Measurements from ENCODE around the gene SNRNP70. TPM values are rescaled to one million over a fixed set of nuclear protein-coding genes. Genes with fewer than 3 reads are reported as not detected.
"Not testable (repeated sequence)": the region's sequence is repeated elsewhere in the genome, so short reads cannot be mapped to it uniquely, and the experiment has no call there.

The SNRNP70 gene
- total and polyA plus RNA-seq, 2 of the 13 experiments (the other 11 are each of a cell fraction or from before 2014, with no cell fraction given), result 150 to 210 TPM

GRCh38 chr19:49036815-49037214 is 48.4 kb upstream of the SNRNP70 start, which contains the start of gene CGB1:
TSS of gene CGB1 (minus strand) at chr19:49036895. CDS start at chr19:49036711, 184 bp downstream.
- H2AFZ ChIP-seq (ENCODE audit: low read length); H3K27ac ChIP-seq (ENCODE audit: extremely low read length, insufficient read depth, low read length); CTCF ChIA-PET (ENCODE audit: low intra/inter-chr PET ratio, low total read pairs); H3K36me3 ChIP-seq (replicated peaks in 1 of 2; ENCODE audit: control insufficient read depth in 1 of 2, insufficient read depth in 2 of 2, low read length in 2 of 2); H3K9ac ChIP-seq (ENCODE audit: insufficient read depth, low read depth, low read length); H3K4me1 ChIP-seq (ENCODE audit: insufficient read depth, low read length); H3K79me2 ChIP-seq (ENCODE audit: insufficient read depth, low read length); POLR2A ChIA-PET; H3K4me3 ChIP-seq (replicated peaks in 1 of 3; ENCODE audit: insufficient read depth in 1 of 3, low read depth in 2 of 3, low read length in 3 of 3); H4K20me1 ChIP-seq (ENCODE audit: insufficient read depth, low read length); in situ Hi-C loops (cut with HindIII; ENCODE audit: extremely low pct_ligation_motif_present, low pct_unique_long_range_greater_than_20kb); BruUV-seq (replicated peaks); intact Hi-C loops (cut with micrococcal nuclease; ENCODE audit: unreplicated experiment); H3K27me3 ChIP-seq (ENCODE audit: control insufficient read depth in 1 of 2, insufficient read depth in 2 of 2, low read length in 2 of 2); H3K9me3 ChIP-seq (ENCODE audit: low read length); H3K4me2 ChIP-seq (ENCODE audit: low read depth, low read length); TF ChIP-seq ATF7, CREM (CRISPR knock-in tag; IDR thresholded peaks at IDR 0.05): not testable (repeated sequence)
- ATAC-seq (peak; percentile 74), FAIRE-seq (peak; percentile 74), DNase-seq (ENCODE audit: low spot score) (peak; percentile 72)
- 26% methylated on average over 14 of the region's 18 CpGs for WGBS (ENCODE audit: low lambda C conversion rate)
- TF ChIP-seq HOXA3 (CRISPR knock-in tag; IDR thresholded peaks at IDR 0.05), result 0 out of 2 replicates have a peak, but pooled peaks have one; percentile 31
- peak; percentile 74; the same call in 1 of the 2 replicates for TF ChIP-seq RFXAP (CRISPR knock-in tag; IDR thresholded peaks at IDR 0.05; ENCODE audit: borderline replicate concordance)
- TF ChIP-seq, protein P1, sequence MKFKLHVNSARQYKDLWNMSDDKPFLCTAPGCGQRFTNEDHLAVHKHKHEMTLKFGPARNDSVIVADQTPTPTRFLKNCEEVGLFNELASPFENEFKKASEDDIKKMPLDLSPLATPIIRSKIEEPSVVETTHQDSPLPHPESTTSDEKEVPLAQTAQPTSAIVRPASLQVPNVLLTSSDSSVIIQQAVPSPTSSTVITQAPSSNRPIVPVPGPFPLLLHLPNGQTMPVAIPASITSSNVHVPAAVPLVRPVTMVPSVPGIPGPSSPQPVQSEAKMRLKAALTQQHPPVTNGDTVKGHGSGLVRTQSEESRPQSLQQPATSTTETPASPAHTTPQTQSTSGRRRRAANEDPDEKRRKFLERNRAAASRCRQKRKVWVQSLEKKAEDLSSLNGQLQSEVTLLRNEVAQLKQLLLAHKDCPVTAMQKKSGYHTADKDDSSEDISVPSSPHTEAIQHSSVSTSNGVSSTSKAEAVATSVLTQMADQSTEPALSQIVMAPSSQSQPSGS (CRISPR knock-in tag; IDR thresholded peaks at IDR 0.05), result peak; percentile 47; the same call in 1 of the 2 replicates
- TF ChIP-seq ATF1 (CRISPR knock-in tag; IDR thresholded peaks at IDR 0.05), result peak; percentile 63; the same call in 1 of the 2 replicates
- 0 out of 2 replicates have a peak, but pooled peaks have one; percentile 16 for TF ChIP-seq ZFP91 (CRISPR knock-in tag; IDR thresholded peaks at IDR 0.05; ENCODE audit: borderline replicate concordance)
- TF ChIP-seq ATF7 (IDR thresholded peaks at IDR 0.05), result 0 out of 2 replicates have a peak, but pooled peaks have one; percentile 18
- TF ChIP-seq, protein P2, sequence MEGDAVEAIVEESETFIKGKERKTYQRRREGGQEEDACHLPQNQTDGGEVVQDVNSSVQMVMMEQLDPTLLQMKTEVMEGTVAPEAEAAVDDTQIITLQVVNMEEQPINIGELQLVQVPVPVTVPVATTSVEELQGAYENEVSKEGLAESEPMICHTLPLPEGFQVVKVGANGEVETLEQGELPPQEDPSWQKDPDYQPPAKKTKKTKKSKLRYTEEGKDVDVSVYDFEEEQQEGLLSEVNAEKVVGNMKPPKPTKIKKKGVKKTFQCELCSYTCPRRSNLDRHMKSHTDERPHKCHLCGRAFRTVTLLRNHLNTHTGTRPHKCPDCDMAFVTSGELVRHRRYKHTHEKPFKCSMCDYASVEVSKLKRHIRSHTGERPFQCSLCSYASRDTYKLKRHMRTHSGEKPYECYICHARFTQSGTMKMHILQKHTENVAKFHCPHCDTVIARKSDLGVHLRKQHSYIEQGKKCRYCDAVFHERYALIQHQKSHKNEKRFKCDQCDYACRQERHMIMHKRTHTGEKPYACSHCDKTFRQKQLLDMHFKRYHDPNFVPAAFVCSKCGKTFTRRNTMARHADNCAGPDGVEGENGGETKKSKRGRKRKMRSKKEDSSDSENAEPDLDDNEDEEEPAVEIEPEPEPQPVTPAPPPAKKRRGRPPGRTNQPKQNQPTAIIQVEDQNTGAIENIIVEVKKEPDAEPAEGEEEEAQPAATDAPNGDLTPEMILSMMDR (CRISPR knock-in tag; IDR thresholded peaks at IDR 0.05), result peak; percentile 69
- peak; percentile 17; the same call in 1 of the 2 replicates for TF ChIP-seq STAG1 (CRISPR knock-in tag; IDR thresholded peaks at IDR 0.05)
- peak; percentile 42; the same call in 1 of the 2 replicates for TF ChIP-seq HDAC2 (CRISPR knock-in tag; IDR thresholded peaks at IDR 0.05)
- TF ChIP-seq NFYB (CRISPR knock-in tag; IDR thresholded peaks at IDR 0.05), result peak; percentile 79
- TF ChIP-seq, protein P3, sequence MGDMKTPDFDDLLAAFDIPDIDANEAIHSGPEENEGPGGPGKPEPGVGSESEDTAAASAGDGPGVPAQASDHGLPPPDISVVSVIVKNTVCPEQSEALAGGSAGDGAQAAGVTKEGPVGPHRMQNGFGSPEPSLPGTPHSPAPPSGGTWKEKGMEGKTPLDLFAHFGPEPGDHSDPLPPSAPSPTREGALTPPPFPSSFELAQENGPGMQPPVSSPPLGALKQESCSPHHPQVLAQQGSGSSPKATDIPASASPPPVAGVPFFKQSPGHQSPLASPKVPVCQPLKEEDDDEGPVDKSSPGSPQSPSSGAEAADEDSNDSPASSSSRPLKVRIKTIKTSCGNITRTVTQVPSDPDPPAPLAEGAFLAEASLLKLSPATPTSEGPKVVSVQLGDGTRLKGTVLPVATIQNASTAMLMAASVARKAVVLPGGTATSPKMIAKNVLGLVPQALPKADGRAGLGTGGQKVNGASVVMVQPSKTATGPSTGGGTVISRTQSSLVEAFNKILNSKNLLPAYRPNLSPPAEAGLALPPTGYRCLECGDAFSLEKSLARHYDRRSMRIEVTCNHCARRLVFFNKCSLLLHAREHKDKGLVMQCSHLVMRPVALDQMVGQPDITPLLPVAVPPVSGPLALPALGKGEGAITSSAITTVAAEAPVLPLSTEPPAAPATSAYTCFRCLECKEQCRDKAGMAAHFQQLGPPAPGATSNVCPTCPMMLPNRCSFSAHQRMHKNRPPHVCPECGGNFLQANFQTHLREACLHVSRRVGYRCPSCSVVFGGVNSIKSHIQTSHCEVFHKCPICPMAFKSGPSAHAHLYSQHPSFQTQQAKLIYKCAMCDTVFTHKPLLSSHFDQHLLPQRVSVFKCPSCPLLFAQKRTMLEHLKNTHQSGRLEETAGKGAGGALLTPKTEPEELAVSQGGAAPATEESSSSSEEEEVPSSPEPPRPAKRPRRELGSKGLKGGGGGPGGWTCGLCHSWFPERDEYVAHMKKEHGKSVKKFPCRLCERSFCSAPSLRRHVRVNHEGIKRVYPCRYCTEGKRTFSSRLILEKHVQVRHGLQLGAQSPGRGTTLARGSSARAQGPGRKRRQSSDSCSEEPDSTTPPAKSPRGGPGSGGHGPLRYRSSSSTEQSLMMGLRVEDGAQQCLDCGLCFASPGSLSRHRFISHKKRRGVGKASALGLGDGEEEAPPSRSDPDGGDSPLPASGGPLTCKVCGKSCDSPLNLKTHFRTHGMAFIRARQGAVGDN (CRISPR knock-in tag; IDR thresholded peaks at IDR 0.05), result 0 out of 2 replicates have a peak, but pooled peaks have one; percentile 19
- peak; percentile 85 for TF ChIP-seq NFYC (CRISPR knock-in tag; IDR thresholded peaks at IDR 0.05)
- TF ChIP-seq DR1 (CRISPR knock-in tag; IDR thresholded peaks at IDR 0.05), result 0 out of 2 replicates have a peak, but pooled peaks have one; percentile 31
- TF ChIP-seq TCF7 (IDR thresholded peaks at IDR 0.05; ENCODE audit: low read depth), result peak; percentile 53; the same call in 1 of the 2 replicates
- 0 out of 2 replicates have a peak, but pooled peaks have one; percentile 20 for TF ChIP-seq RFX5 (IDR thresholded peaks at IDR 0.05; ENCODE audit: low read depth, low read length)
- peak; percentile 58; the same call in 1 of the 2 replicates for TF ChIP-seq CREM (IDR thresholded peaks at IDR 0.05)
